OCI-LY1 (cell line): ENCODE data around the gene AK3.

ENCODE experiments used
- CTCF ChIP-seq: fragments of 200-600 bp; sonication (generic), shearing (Covaris generic); IDR thresholded peaks from 2 replicates; pipeline ENCODE4 v1.5.1; 2017; ENCODE audit warnings: mild to moderate bottlenecking, antibody characterized with exemption, low read length, moderate library complexity, mixed read lengths
- EZH2 ChIP-seq: fragments of 200-600 bp; sonication (generic), shearing (Covaris generic); IDR thresholded peaks from 2 replicates; pipeline ENCODE4 v1.8.0; 2017; ENCODE audit warnings: borderline replicate concordance, mixed run types, mild to moderate bottlenecking, antibody characterized with exemption, low read length, moderate library complexity, mixed read lengths

GRCh38 chr9:4764033-4764432 lies 23.0 kb upstream of the AK3 start:
- TF ChIP-seq CTCF: no peak
- TF ChIP-seq EZH2: no peak
